WTC11 (cell line): ENCODE measurements around the gene TTYH1. TPM values are rescaled to one million over a fixed set of nuclear protein-coding genes. Genes with fewer than 3 reads are reported as not detected.

Experiments used
- ATAC-seq: fragments of 200-7000 bp; cut with Tn5 transposase; 2 replicates; pipeline ENCODE4 v1.10.0; 2021; ENCODE audit warnings: mild to moderate bottlenecking, moderate library complexity
- CTCF ChIA-PET: fragments of 300-600 bp; sonication (Branson Sonifier 250); formaldehyde crosslinking; loops from one replicate; lab custom pipeline; 2021; ENCODE audit warnings: antibody characterized with exemption; lab: Charles Lee
- POLR2A ChIA-PET: fragments of 350-600 bp; sonication (Branson Sonifier 250); formaldehyde crosslinking; loops from one replicate; lab custom pipeline; 2021; ENCODE audit warnings: antibody characterized with exemption; lab: Charles Lee
- DNase-seq: peaks from one replicate; pipeline ENCODE4 v3.0.0; 2021; ENCODE audit warnings: low spot score
- H3K27ac Mint-ChIP-seq: 2 replicates; pipeline ENCODE4 v1.8.0; 2021; ENCODE audit warnings: mixed read lengths
- H3K27me3 Mint-ChIP-seq: 2 replicates; pipeline ENCODE4 v1.8.0; 2021; ENCODE audit warnings: low read depth, mild to moderate bottlenecking, moderate library complexity, mixed read lengths
- H3K36me3 Mint-ChIP-seq: 2 replicates; pipeline ENCODE4 v1.8.0; 2021; ENCODE audit warnings: mixed read lengths
- H3K4me1 Mint-ChIP-seq: 2 replicates; pipeline ENCODE4 v1.8.0; 2022; ENCODE audit warnings: mixed read lengths
- H3K4me3 Mint-ChIP-seq: 2 replicates; pipeline ENCODE4 v1.8.0; 2021; ENCODE audit warnings: mild to moderate bottlenecking, moderate library complexity, mixed read lengths
- H3K9me3 Mint-ChIP-seq: 2 replicates; pipeline ENCODE4 v1.8.0; 2021; ENCODE audit warnings: mixed read lengths
- ZBTB43 ChIP-seq: sonication (generic); formaldehyde crosslinking; IDR thresholded peaks from 2 replicates; pipeline ENCODE4 v1.8.1; 2023; ENCODE audit warnings: mild to moderate bottlenecking, missing genetic modification reagents
- total RNA-seq: library from RNA; stranded (reverse); gene quantifications from 3 replicates; pipeline ENCODE4 v1.2.3, GENCODE V29; 2021
- TF ChIP-seq, protein P1 (sequence below): sonication (generic); formaldehyde crosslinking; IDR thresholded peaks from 2 replicates; pipeline ENCODE4 v1.8.1; 2023; ENCODE audit warnings: mild to moderate bottlenecking, missing genetic modification reagents, moderate library complexity
- TF ChIP-seq, protein P2 (sequence below): sonication (generic); formaldehyde crosslinking; IDR thresholded peaks from 2 replicates; pipeline ENCODE4 v1.8.0; 2022; ENCODE audit warnings: mild to moderate bottlenecking, missing genetic modification reagents
- TF ChIP-seq, protein P3 (sequence below): sonication (generic); formaldehyde crosslinking; IDR thresholded peaks from 2 replicates; pipeline ENCODE4 v1.8.0; 2022; ENCODE audit warnings: missing genetic modification reagents
- TF ChIP-seq, protein P4 (sequence below): fragments of 250-450 bp; sonication (Bioruptor Pico); IDR thresholded peaks from 2 replicates; pipeline ENCODE4 v1.9.0; 2021; ENCODE audit warnings: mild to moderate bottlenecking

The TTYH1 gene
- total RNA-seq, 1 experiment from 2014 or later, result 37.1 TPM

- CTCF ChIA-PET, result interaction anchor here (0.8 to 2.4 kb wide), 11 partner anchors 12 to 226 kb away, joined by 3 to 46 read pairs (median 5); partner anchors contain the start of genes LENG8, LENG9 and TSEN34
- DNase-seq, result peak; percentile 39
- POLR2A ChIA-PET, result interaction anchor here (1.2 kb wide), 1 partner anchor 7 kb away, joined by 4 read pairs; no protein-coding TSS in a partner anchor
- peak; percentile 98 for TF ChIP-seq ZBTB43 (CRISPR knock-in tag)
- TF ChIP-seq, protein P1, sequence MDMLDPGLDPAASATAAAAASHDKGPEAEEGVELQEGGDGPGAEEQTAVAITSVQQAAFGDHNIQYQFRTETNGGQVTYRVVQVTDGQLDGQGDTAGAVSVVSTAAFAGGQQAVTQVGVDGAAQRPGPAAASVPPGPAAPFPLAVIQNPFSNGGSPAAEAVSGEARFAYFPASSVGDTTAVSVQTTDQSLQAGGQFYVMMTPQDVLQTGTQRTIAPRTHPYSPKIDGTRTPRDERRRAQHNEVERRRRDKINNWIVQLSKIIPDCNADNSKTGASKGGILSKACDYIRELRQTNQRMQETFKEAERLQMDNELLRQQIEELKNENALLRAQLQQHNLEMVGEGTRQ, result no peak
- TF ChIP-seq, protein P2, sequence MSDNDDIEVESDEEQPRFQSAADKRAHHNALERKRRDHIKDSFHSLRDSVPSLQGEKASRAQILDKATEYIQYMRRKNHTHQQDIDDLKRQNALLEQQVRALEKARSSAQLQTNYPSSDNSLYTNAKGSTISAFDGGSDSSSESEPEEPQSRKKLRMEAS (CRISPR knock-in tag), result peak; percentile 29; the same call in 1 of the 2 replicates
- no peak for ATAC-seq
- H3K36me3 Mint-ChIP-seq, result peaks cover 9% of the 10 kb centered on the region; the same call in 1 of the 2 replicates
- peaks cover 37% of the 10 kb centered on the region for H3K4me1 Mint-ChIP-seq
- H3K9me3 Mint-ChIP-seq, result peaks cover 19% of the 10 kb centered on the region
- peak overlapping the region; percentile 2; the same call in 1 of the 2 replicates for H3K27ac Mint-ChIP-seq
- peaks cover 47% of the 10 kb centered on the region for H3K27me3 Mint-ChIP-seq
- peak overlapping the region; percentile 82 for H3K4me3 Mint-ChIP-seq
Measured at GRCh38 chr19:54416695-54417491, 1.6 kb downstream of the TTYH1 start.

DNA sequence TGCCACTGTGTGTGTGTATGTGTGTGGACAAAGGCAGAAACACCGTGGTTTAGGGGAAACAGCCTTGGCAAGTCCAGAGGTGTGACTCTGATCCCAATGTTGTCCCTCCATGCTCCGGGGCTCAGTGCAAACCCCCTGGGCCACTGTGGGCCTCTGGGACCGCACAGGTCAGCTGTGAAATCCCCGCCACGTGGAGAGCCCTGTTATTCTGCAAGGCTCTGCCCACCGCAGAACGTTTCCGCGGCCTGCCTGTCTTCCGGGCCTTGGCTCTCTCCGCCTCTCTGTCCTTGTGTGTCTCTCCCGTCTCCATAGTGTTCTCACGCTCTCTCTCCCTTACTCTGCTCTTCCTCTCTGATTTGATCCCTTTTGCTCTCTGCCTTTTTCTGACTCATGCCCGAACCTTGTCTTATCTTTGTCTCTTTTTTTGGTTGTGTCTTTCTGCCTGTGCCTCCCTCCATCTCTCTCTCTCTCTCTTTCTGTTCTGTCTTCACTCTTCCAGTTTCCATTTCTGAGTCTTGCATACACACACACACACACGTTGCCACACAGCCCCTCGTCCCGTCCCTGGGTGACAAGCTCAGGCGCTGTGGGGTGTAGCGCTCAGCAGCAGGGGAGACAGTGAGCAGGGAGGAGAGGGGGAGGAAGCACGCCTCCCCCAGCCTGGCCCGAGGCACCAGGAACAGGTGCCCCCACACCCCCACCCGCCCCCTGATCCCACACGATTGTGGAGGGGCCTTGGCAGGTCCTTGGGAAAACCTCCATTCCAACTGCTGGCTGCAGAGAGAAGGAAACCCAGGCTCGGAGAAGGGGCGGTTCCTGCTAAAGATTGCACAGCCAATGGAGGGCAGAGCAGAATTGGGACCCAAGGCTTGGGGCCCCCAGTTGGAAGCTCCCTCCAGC lies 3.0 kb downstream of the TTYH1 start:
- peaks cover 9% of the 10 kb centered on the region for H3K36me3 Mint-ChIP-seq
- TF ChIP-seq, protein P3, sequence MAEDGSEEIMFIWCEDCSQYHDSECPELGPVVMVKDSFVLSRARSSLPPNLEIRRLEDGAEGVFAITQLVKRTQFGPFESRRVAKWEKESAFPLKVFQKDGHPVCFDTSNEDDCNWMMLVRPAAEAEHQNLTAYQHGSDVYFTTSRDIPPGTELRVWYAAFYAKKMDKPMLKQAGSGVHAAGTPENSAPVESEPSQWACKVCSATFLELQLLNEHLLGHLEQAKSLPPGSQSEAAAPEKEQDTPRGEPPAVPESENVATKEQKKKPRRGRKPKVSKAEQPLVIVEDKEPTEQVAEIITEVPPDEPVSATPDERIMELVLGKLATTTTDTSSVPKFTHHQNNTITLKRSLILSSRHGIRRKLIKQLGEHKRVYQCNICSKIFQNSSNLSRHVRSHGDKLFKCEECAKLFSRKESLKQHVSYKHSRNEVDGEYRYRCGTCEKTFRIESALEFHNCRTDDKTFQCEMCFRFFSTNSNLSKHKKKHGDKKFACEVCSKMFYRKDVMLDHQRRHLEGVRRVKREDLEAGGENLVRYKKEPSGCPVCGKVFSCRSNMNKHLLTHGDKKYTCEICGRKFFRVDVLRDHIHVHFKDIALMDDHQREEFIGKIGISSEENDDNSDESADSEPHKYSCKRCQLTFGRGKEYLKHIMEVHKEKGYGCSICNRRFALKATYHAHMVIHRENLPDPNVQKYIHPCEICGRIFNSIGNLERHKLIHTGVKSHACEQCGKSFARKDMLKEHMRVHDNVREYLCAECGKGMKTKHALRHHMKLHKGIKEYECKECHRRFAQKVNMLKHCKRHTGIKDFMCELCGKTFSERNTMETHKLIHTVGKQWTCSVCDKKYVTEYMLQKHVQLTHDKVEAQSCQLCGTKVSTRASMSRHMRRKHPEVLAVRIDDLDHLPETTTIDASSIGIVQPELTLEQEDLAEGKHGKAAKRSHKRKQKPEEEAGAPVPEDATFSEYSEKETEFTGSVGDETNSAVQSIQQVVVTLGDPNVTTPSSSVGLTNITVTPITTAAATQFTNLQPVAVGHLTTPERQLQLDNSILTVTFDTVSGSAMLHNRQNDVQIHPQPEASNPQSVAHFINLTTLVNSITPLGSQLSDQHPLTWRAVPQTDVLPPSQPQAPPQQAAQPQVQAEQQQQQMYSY (CRISPR knock-in tag), result peak; percentile 75
- TF ChIP-seq, protein P4, sequence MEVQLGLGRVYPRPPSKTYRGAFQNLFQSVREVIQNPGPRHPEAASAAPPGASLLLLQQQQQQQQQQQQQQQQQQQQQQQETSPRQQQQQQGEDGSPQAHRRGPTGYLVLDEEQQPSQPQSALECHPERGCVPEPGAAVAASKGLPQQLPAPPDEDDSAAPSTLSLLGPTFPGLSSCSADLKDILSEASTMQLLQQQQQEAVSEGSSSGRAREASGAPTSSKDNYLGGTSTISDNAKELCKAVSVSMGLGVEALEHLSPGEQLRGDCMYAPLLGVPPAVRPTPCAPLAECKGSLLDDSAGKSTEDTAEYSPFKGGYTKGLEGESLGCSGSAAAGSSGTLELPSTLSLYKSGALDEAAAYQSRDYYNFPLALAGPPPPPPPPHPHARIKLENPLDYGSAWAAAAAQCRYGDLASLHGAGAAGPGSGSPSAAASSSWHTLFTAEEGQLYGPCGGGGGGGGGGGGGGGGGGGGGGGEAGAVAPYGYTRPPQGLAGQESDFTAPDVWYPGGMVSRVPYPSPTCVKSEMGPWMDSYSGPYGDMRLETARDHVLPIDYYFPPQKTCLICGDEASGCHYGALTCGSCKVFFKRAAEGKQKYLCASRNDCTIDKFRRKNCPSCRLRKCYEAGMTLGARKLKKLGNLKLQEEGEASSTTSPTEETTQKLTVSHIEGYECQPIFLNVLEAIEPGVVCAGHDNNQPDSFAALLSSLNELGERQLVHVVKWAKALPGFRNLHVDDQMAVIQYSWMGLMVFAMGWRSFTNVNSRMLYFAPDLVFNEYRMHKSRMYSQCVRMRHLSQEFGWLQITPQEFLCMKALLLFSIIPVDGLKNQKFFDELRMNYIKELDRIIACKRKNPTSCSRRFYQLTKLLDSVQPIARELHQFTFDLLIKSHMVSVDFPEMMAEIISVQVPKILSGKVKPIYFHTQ (CRISPR knock-in tag), result no peak
- ChIA-PET POLR2A (no interaction called here), CTCF (interaction anchor here (0.6 to 5.2 kb wide), 4 partner anchors 13 to 27 kb away, joined by 5 to 66 read pairs (median 34); no protein-coding TSS in a partner anchor)
- H3K4me1 Mint-ChIP-seq, result peaks cover 45% of the 10 kb centered on the region
- DNase-seq (no peak), ATAC-seq (no peak)
- H3K9me3 Mint-ChIP-seq, result peaks cover 12% of the 10 kb centered on the region
- peaks cover 33% of the 10 kb centered on the region for H3K27me3 Mint-ChIP-seq
- H3K27ac Mint-ChIP-seq, result peak overlapping the region; percentile 43
- H3K4me3 Mint-ChIP-seq, result peak overlapping the region; percentile 51
